GM19468 (cell line): Measurements from ENCODE around the gene BEX4.
"Not testable (repeated sequence)": the region's sequence is repeated elsewhere in the genome, so short reads cannot be mapped to it uniquely, and the experiment has no call there.

Source experiments
- ATAC-seq: cut with Tn5 transposase; IDR thresholded peaks from one replicate; pipeline ENCODE4 v1.9.1; 2021; ENCODE audit warnings: mild to moderate bottlenecking, moderate library complexity, moderate number of reproducible peaks; ENCODE audit not compliant: unreplicated experiment; ENCODE audit errors: extremely low read depth

The BEX4 gene

GRCh38 chrX:103235608-103236007 lies 20.7 kb downstream of the BEX4 start:
- ATAC-seq: not testable (repeated sequence)

- no peak for ATAC-seq
These were observed 21.4 kb downstream of the BEX4 start for GRCh38 chrX:103236296-103236695.

- ATAC-seq: no peak
These were observed 25.2 kb downstream of the BEX4 start for GRCh38 chrX:103240155-103240554.

- ATAC-seq: no peak
These were observed 33.6 kb downstream of the BEX4 start for GRCh38 chrX:103248553-103248952.

- no peak for ATAC-seq
These were observed 34.9 kb downstream of the BEX4 start for GRCh38 chrX:103249805-103250204.

- ATAC-seq: no peak
These were observed 36.1 kb downstream of the BEX4 start for GRCh38 chrX:103250977-103251376.

- ATAC-seq: no peak
These were observed 38.7 kb downstream of the BEX4 start for GRCh38 chrX:103253608-103254007.

- no peak for ATAC-seq
These were observed 39.4 kb downstream of the BEX4 start for GRCh38 chrX:103254171-103254824.

GRCh38 chrX:103254921-103255493 lies 40.1 kb downstream of the BEX4 start, which contains the start of gene TCEAL8:
Gene TCEAL8, minus strand, starts transcription at chrX:103255155. Its CDS starts 1,176 bp downstream, at chrX:103253979.
- ATAC-seq: peak; percentile 77

- ATAC-seq: no peak
These were observed 41.7 kb downstream of the BEX4 start for GRCh38 chrX:103256651-103257050.

GRCh38 chrX:103258275-103258674 lies 43.4 kb downstream of the BEX4 start:
- ATAC-seq: no peak
